NOMO-1 treated with dmso at 0.1 percent for 144 hours (cell line): ENCODE results near the gene CAMK4.

Source experiments
- DNase-seq: peaks from one replicate; lab custom pipeline; 2025; ENCODE audit not compliant: unreplicated experiment; lab: John Stamatoyannopoulos, UW

Gene CAMK4

GRCh38 chr5:111223787-111224560 is at the start of gene CAMK4:
CAMK4 (plus strand) TSS chr5:111224384; CDS start chr5:111224484, 100 bp downstream.
- DNase-seq = no peak

- no peak for DNase-seq
Observed at GRCh38 chr5:111183064-111183463, 41.1 kb upstream of the CAMK4 start.

- no peak for DNase-seq
Observed at GRCh38 chr5:111187079-111187478, 37.1 kb upstream of the CAMK4 start.

GRCh38 chr5:111194053-111194452 is 30.1 kb upstream of the CAMK4 start:
- DNase-seq = no peak

GRCh38 chr5:111194925-111195324 is 29.3 kb upstream of the CAMK4 start:
- no peak for DNase-seq

- DNase-seq = no peak
Observed at GRCh38 chr5:111197523-111197922, 26.7 kb upstream of the CAMK4 start.

- no peak for DNase-seq
Observed at GRCh38 chr5:111198281-111198966, 25.8 kb upstream of the CAMK4 start.

GRCh38 chr5:111200828-111201227 is 23.4 kb upstream of the CAMK4 start:
- DNase-seq = no peak

GRCh38 chr5:111201705-111202104 is 22.5 kb upstream of the CAMK4 start:
- DNase-seq = no peak

- DNase-seq = no peak
Observed at GRCh38 chr5:111211341-111211740, 12.8 kb upstream of the CAMK4 start.

- no peak for DNase-seq
Observed at GRCh38 chr5:111214052-111214742, 10.0 kb upstream of the CAMK4 start.

- no peak for DNase-seq
Observed at GRCh38 chr5:111215971-111216370, 8.2 kb upstream of the CAMK4 start.

GRCh38 chr5:111221139-111221538 is 3.0 kb upstream of the CAMK4 start:
- DNase-seq = no peak

GRCh38 chr5:111223101-111223786 is 940 bp upstream of the CAMK4 start:
- DNase-seq = no peak

GRCh38 chr5:111224561-111225345 is 569 bp downstream of the CAMK4 start:
- no peak for DNase-seq

- DNase-seq = no peak
Observed at GRCh38 chr5:111225926-111226325, 1.7 kb downstream of the CAMK4 start.

- no peak for DNase-seq
Observed at GRCh38 chr5:111226556-111226955, 2.4 kb downstream of the CAMK4 start.

- DNase-seq = no peak
Observed at GRCh38 chr5:111227226-111227782, 3.1 kb downstream of the CAMK4 start.

GRCh38 chr5:111227801-111228200 is 3.6 kb downstream of the CAMK4 start:
- no peak for DNase-seq

- DNase-seq = no peak
Observed at GRCh38 chr5:111228520-111229220, 4.5 kb downstream of the CAMK4 start.
